SK-MEL-5 (cell line): ENCODE results near the gene PLPP7. TPM values are rescaled to one million over a fixed set of nuclear protein-coding genes. Genes with fewer than 3 reads are reported as not detected.
A peak's percentile ranks its signal among the peaks of the same experiment; 100 is the strongest.
"Not testable (repeated sequence)": the region's sequence is repeated elsewhere in the genome, so short reads cannot be mapped to it uniquely, and the experiment has no call there.

ENCODE experiments used
- DNase-seq: peaks from one replicate; pipeline ENCODE4 v3.0.0-alpha.2; 2016; ENCODE audit warnings: low read depth, low spot score
- in situ Hi-C: cut with HindIII; loops from 2 replicates; pipeline ENCODE4 v1.10.0; 2016; ENCODE audit warnings: low sequenced_read_pairs, high pct_unique_total_duplicates, low pct_unique_long_range_greater_than_20kb
- polyA plus RNA-seq, 2 experiments: library from polyadenylated mRNA; depleted of rRNA; stranded (reverse); fragments of >200 nt; gene quantifications; 2 replicates each; pipeline ENCODE4 v1.2.3, GENCODE V29; 2015
- total RNA-seq: library from RNA; depleted of rRNA; stranded (reverse); fragments of >200 nt; shearing (Covaris generic); gene quantifications from 2 replicates; pipeline ENCODE4 v1.2.3, GENCODE V29; 2014; rRNA removed

The PLPP7 gene
- 1.1 and 2.0 TPM in 2 replicates for total RNA-seq
- polyA plus RNA-seq (2015; cell fraction: cytosol; rRNA removed): 0.91 and 1.1 TPM in 2 replicates
- 0.27 and 1.7 TPM in 2 replicates for polyA plus RNA-seq (2015; cell fraction: nucleus; rRNA removed)

- DNase-seq: peak; percentile 59
- in situ Hi-C loops: no loop called here
Observed at GRCh38 chr9:131289301-131290035, at the start of gene PLPP7. TSS of gene PLPP7 (plus strand) at chr9:131289723. CDS start at chr9:131289998, 275 bp downstream.

- DNase-seq: no peak
- in situ Hi-C loops: no loop called here
Observed at GRCh38 chr9:131240047-131240921, 49.2 kb upstream of the PLPP7 start.

GRCh38 chr9:131244331-131244730, 45.2 kb upstream of the PLPP7 start:
- in situ Hi-C loops, DNase-seq: not testable (repeated sequence)

- in situ Hi-C loops: no loop called here
- DNase-seq: no peak
Observed at GRCh38 chr9:131246618-131247017, 42.9 kb upstream of the PLPP7 start.

GRCh38 chr9:131252120-131252519, 37.4 kb upstream of the PLPP7 start:
- DNase-seq: no peak
- in situ Hi-C loops: no loop called here

- in situ Hi-C loops: no loop called here
- DNase-seq: no peak
Observed at GRCh38 chr9:131253891-131254491, 35.5 kb upstream of the PLPP7 start.

- in situ Hi-C loops: no loop called here
- DNase-seq: no peak
Observed at GRCh38 chr9:131254626-131255025, 34.9 kb upstream of the PLPP7 start.

- DNase-seq: no peak
- in situ Hi-C loops: no loop called here
Observed at GRCh38 chr9:131255676-131256197, 33.8 kb upstream of the PLPP7 start.

GRCh38 chr9:131257266-131258025, 32.1 kb upstream of the PLPP7 start:
- no peak for DNase-seq
- in situ Hi-C loops: no loop called here

GRCh38 chr9:131258186-131258585, 31.3 kb upstream of the PLPP7 start:
- in situ Hi-C loops: no loop called here
- no peak for DNase-seq

GRCh38 chr9:131258698-131259431, 30.7 kb upstream of the PLPP7 start:
- no peak for DNase-seq
- in situ Hi-C loops: no loop called here

GRCh38 chr9:131259432-131259898, 30.1 kb upstream of the PLPP7 start:
- in situ Hi-C loops: no loop called here
- DNase-seq: no peak

- no peak for DNase-seq
- in situ Hi-C loops: no loop called here
Observed at GRCh38 chr9:131259916-131260597, 29.5 kb upstream of the PLPP7 start.

- no peak for DNase-seq
- in situ Hi-C loops: no loop called here
Observed at GRCh38 chr9:131260751-131261452, 28.6 kb upstream of the PLPP7 start.

GRCh38 chr9:131262327-131263032, 27.0 kb upstream of the PLPP7 start:
- in situ Hi-C loops: no loop called here

More at GRCh38 chr9:131262327-131263032, 27.0 kb upstream of the PLPP7 start:
- no peak for DNase-seq
